HepG2 (cell line): Measurements from ENCODE around the gene BBIP1. TPM values are rescaled to one million over a fixed set of nuclear protein-coding genes. Genes with fewer than 3 reads are reported as not detected.
"Not testable (repeated sequence)": the region's sequence is repeated elsewhere in the genome, so short reads cannot be mapped to it uniquely, and the experiment has no call there.

ENCODE experiments used
- ATAC-seq: fragments of 200-7000 bp; cut with Tn5 transposase; 3 replicates; pipeline ENCODE4 v1.9.1; 2020; ENCODE audit warnings: mild to moderate bottlenecking, moderate library complexity
- BruUV-seq: library from RNA; stranded (reverse); fragments of 400-500 nt; replicated peaks from 2 replicates; lab custom pipeline; 2021; lab: Mats Ljungman, UMichigan
- CTCF ChIA-PET: fragments of 300-600 bp; formaldehyde crosslinking; extraction: SDS; loops from one replicate; lab custom pipeline; 2021; ENCODE audit warnings: low total read pairs, inconsistent platforms, low intra/inter-chr PET ratio; lab: Yijun Ruan, JAX
- POLR2A ChIA-PET: fragments of 350-600 bp; sonication (Branson Sonifier 250); formaldehyde crosslinking; loops from one replicate; lab custom pipeline; 2020; ENCODE audit warnings: antibody characterized with exemption, inconsistent platforms; lab: Yijun Ruan, JAX
- DNase-seq: peaks from one replicate; pipeline ENCODE4 v3.0.0-alpha.2; 2015; ENCODE audit warnings: low spot score
- FAIRE-seq: peaks from 3 replicates; lab custom pipeline; 2011; peaks lifted over from hg19 to GRCh38; lab: Jason Lieb, UNC
- H2AFZ ChIP-seq: one replicate; pipeline ENCODE4 v1.6.1; 2011; ENCODE audit warnings: low read length, inconsistent platforms
- H3K27ac ChIP-seq: fragments of 300-600 bp; 3 replicates; pipeline ENCODE4 v1.8.0; 2011; ENCODE audit warnings: mixed run types, mild to moderate bottlenecking, mixed read lengths, low read length, inconsistent platforms; ENCODE audit not compliant: insufficient read depth; ENCODE audit errors: extremely low read length
- H3K27me3 ChIP-seq, 2 experiments: fragments of 200-600 bp in 1 of 2; 2 replicates in 1 of 2; 3 replicates in 1 of 2; pipeline versions ENCODE4 v1.6.0 to v1.8.0; 2011; ENCODE audit warnings: low read length in 2 of 2, mild to moderate bottlenecking in 2 of 2, moderate library complexity in 2 of 2, inconsistent platforms in 1 of 2; ENCODE audit not compliant: insufficient read depth in 2 of 2, control insufficient read depth in 1 of 2
- H3K36me3 ChIP-seq, 2 experiments: fragments of 200-600 bp in 1 of 2; replicated peaks in 1 of 2; 2 replicates in 1 of 2; 3 replicates in 1 of 2; pipeline versions ENCODE4 v1.5.1 to v1.8.0; 2011; ENCODE audit warnings: low read length in 2 of 2, inconsistent platforms in 1 of 2; ENCODE audit not compliant: insufficient read depth in 2 of 2, control insufficient read depth in 1 of 2
- H3K4me1 ChIP-seq: 2 replicates; pipeline ENCODE4 v1.5.1; 2012; ENCODE audit warnings: low read length, inconsistent platforms; ENCODE audit not compliant: insufficient read depth
- H3K4me2 ChIP-seq: 2 replicates; pipeline ENCODE4 v1.6.0; 2011; ENCODE audit warnings: low read depth, low read length, inconsistent platforms
- H3K4me3 ChIP-seq, 3 experiments: fragments of 200-600 bp in 1 of 3; sonication (generic), shearing (Covaris generic) in 1 of 3; replicated peaks in 1 of 3; 2 replicates each; pipeline ENCODE4 v1.5.1; 2011 to 2016; ENCODE audit warnings: low read length in 3 of 3, inconsistent platforms in 2 of 3, low read depth in 2 of 3, mild to moderate bottlenecking in 2 of 3, control low read depth in 1 of 3, mixed read lengths in 1 of 3; ENCODE audit not compliant: insufficient read depth in 1 of 3
- H3K79me2 ChIP-seq: one replicate; pipeline ENCODE4 v1.6.1; 2011; ENCODE audit warnings: low read length, inconsistent platforms; ENCODE audit not compliant: insufficient read depth
- H3K9ac ChIP-seq: 2 replicates; pipeline ENCODE4 v1.6.0; 2011; ENCODE audit warnings: mild to moderate bottlenecking, low read depth, low read length, inconsistent platforms; ENCODE audit not compliant: insufficient read depth
- H3K9me3 ChIP-seq: 2 replicates; pipeline ENCODE4 v1.5.1; 2012; ENCODE audit warnings: mild to moderate bottlenecking, low read length
- H4K20me1 ChIP-seq: 2 replicates; pipeline ENCODE4 v1.6.0; 2011; ENCODE audit warnings: inconsistent platforms, mild to moderate bottlenecking, low read length, moderate library complexity; ENCODE audit not compliant: insufficient read depth
- CENPBD1 ChIP-seq: sonication (generic); formaldehyde crosslinking; IDR thresholded peaks from 2 replicates; pipeline ENCODE4 v1.8.0; 2022; ENCODE audit warnings: missing genetic modification reagents, low read depth, mild to moderate bottlenecking, borderline replicate concordance
- FUBP1 ChIP-seq: sonication (generic); formaldehyde crosslinking; IDR thresholded peaks from 2 replicates; pipeline ENCODE4 v1.5.1; 2020; ENCODE audit warnings: missing genetic modification reagents, mild to moderate bottlenecking, borderline replicate concordance
- GFI1 ChIP-seq: sonication (generic); formaldehyde crosslinking; IDR thresholded peaks from 2 replicates; pipeline ENCODE4 v1.5.0; 2020; ENCODE audit warnings: missing genetic modification reagents, mild to moderate bottlenecking, borderline replicate concordance
- IRF2 ChIP-seq: IDR thresholded peaks from 2 replicates; pipeline ENCODE4 v1.6.1; 2018; ENCODE audit warnings: missing genetic modification reagents, missing compliant biosample characterization
- JARID2 ChIP-seq: sonication (generic); formaldehyde crosslinking; IDR thresholded peaks from 2 replicates; pipeline ENCODE4 v1.8.1; 2023; ENCODE audit warnings: missing genetic modification reagents, inconsistent platforms; ENCODE audit not compliant: insufficient replicate concordance
- MED1 ChIP-seq: sonication (generic); formaldehyde crosslinking; IDR thresholded peaks from 2 replicates; pipeline ENCODE4 v1.4.0; 2020; ENCODE audit warnings: missing genetic modification reagents
- ZFP90 ChIP-seq: sonication (generic); formaldehyde crosslinking; IDR thresholded peaks from 2 replicates; pipeline ENCODE4 v1.8.0; 2022; ENCODE audit warnings: missing genetic modification reagents, mild to moderate bottlenecking, inconsistent platforms, borderline replicate concordance
- ZNF10 ChIP-seq: sonication (generic); formaldehyde crosslinking; IDR thresholded peaks from 2 replicates; pipeline ENCODE4 v1.4.0; 2020; ENCODE audit warnings: mild to moderate bottlenecking, low read depth, missing genetic modification reagents, borderline replicate concordance
- ZNF773 ChIP-seq: sonication (generic); formaldehyde crosslinking; IDR thresholded peaks from 2 replicates; pipeline ENCODE4 v1.4.0; 2020; ENCODE audit warnings: missing genetic modification reagents, borderline replicate concordance
- WGBS: methylation state at CpG from one replicate; pipeline ENCODE4 v1.1.6; 2017; ENCODE audit warnings: low lambda C conversion rate; 5-methylcytosine and 5-hydroxymethylcytosine counted together
- in situ Hi-C: cut with HindIII; loops from 2 replicates; pipeline ENCODE4 v1.10.0; 2017; ENCODE audit warnings: low pct_unique_long_range_greater_than_20kb; ENCODE audit not compliant: extremely low pct_ligation_motif_present
- intact Hi-C: fragments of 100-400 bp; cut with micrococcal nuclease; formaldehyde crosslinking; loops from one replicate; pipeline ENCODE4 v1.10.0; 2022; ENCODE audit not compliant: unreplicated experiment
- polyA plus RNA-seq, 8 experiments: library from polyadenylated mRNA; depleted of rRNA in 3 of 8; stranded (reverse) in 7 of 8; unstranded in 1 of 8; fragments of >200 nt; fragmentation: Illumina TruSeq in 4 of 8; extraction: Trizol in 4 of 8; gene quantifications; 2 replicates each; pipeline versions ENCODE4 v1.2.1 to v1.2.3, GENCODE V29; 2011 to 2016; ENCODE audit warnings: low read depth in 4 of 8, missing spikeins in 1 of 8, mixed read lengths in 1 of 8; ENCODE audit not compliant: insufficient read depth in 1 of 8
- total RNA-seq, 5 experiments: library from RNA; depleted of rRNA; stranded (reverse); fragments of >200 nt; fragmentation: Illumina TruSeq; extraction: Trizol; gene quantifications; 2 replicates each; pipeline ENCODE4 v1.2.3, GENCODE V29; 2016; ENCODE audit warnings: low read depth in 1 of 5

BBIP1 gene
- total and polyA plus RNA-seq, 2 of the 13 experiments (the other 11 are each of a cell fraction or from before 2014, with no cell fraction given) = 18.3 to 24.1 TPM

GRCh38 chr10:110916554-110917346 lies 2.2 kb downstream of the BBIP1 start (continued):
- TF ChIP-seq ZNF773 (CRISPR knock-in tag) (no peak), ZNF10 (no peak), ZFP90 (no peak), MED1 (no peak), FUBP1 (CRISPR knock-in tag) (no peak), CENPBD1 (CRISPR knock-in tag) (no peak), JARID2 (CRISPR knock-in tag) (no peak), IRF2 (no peak), GFI1 (CRISPR knock-in tag) (no peak)

GRCh38 chr10:110915600-110915999 lies 3.4 kb downstream of the BBIP1 start:
- H3K9ac ChIP-seq, H3K36me3 ChIP-seq, H3K27ac ChIP-seq, POLR2A ChIA-PET, H3K27me3 ChIP-seq, intact Hi-C loops, H2AFZ ChIP-seq, H3K9me3 ChIP-seq, in situ Hi-C loops, H3K4me3 ChIP-seq, CTCF ChIA-PET, H3K4me2 ChIP-seq, BruUV-seq, FAIRE-seq, ATAC-seq, H4K20me1 ChIP-seq, DNase-seq: not testable (repeated sequence)
- WGBS = 86% methylated on average over 4 of the region's 4 CpGs
- Histone ChIP-seq H3K4me1 (peaks cover 26% of the 10 kb centered on the region), H3K79me2 (peaks cover 13% of the 10 kb centered on the region)
